ENCODE measurements around the gene PHACTR1.

DNA sequence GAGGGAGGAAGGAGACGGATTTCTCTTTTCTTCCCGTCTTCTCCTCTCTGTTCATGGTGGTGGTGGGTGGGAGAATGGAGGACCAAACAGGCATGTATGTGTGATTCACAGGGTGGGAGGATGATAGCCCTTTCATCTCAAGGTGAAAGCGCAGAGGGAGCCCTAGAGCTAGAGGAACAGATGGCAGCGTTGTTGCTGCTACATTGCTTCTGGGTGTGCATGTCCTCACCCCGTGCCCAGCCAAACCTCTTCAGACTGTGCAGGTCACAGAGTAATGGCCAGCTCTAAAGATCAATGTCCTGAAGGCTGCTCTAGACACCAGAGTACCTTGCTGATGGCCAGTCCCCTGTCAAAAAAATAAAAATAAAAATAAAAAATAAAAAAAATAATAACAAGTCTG, 310.0 kb downstream of the PHACTR1 start:
- TF ChIP-seq, protein P1, sequence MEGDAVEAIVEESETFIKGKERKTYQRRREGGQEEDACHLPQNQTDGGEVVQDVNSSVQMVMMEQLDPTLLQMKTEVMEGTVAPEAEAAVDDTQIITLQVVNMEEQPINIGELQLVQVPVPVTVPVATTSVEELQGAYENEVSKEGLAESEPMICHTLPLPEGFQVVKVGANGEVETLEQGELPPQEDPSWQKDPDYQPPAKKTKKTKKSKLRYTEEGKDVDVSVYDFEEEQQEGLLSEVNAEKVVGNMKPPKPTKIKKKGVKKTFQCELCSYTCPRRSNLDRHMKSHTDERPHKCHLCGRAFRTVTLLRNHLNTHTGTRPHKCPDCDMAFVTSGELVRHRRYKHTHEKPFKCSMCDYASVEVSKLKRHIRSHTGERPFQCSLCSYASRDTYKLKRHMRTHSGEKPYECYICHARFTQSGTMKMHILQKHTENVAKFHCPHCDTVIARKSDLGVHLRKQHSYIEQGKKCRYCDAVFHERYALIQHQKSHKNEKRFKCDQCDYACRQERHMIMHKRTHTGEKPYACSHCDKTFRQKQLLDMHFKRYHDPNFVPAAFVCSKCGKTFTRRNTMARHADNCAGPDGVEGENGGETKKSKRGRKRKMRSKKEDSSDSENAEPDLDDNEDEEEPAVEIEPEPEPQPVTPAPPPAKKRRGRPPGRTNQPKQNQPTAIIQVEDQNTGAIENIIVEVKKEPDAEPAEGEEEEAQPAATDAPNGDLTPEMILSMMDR (conservative IDR thresholded peaks at IDR 0.05; ENCODE audit: low read depth, low read length), result no peak
- TF ChIP-seq EZH2phosphoT487 (IDR thresholded peaks at IDR 0.05; ENCODE audit: borderline replicate concordance, low read length) (no peak), EZH2 (IDR thresholded peaks at IDR 0.05; ENCODE audit: low read length, unreplicated experiment) (no peak)

Measured in PC-3 (cell line).